Measurements from ENCODE around the gene ELAPOR1.

- TF ChIP-seq CTCF (IDR thresholded peaks at IDR 0.05; ENCODE audit: insufficient read depth, low read length), result no peak
- no peak for TF ChIP-seq GABPA (IDR thresholded peaks at IDR 0.05; ENCODE audit: low read depth)
- no peak for TF ChIP-seq REST (IDR thresholded peaks at IDR 0.05; ENCODE audit: insufficient replicate concordance, low read depth)
- peak; percentile 72 for TF ChIP-seq SPI1 (IDR thresholded peaks at IDR 0.05; ENCODE audit: borderline replicate concordance, low read depth)
- TF ChIP-seq POLR2AphosphoS5 (IDR thresholded peaks at IDR 0.05; ENCODE audit: low read depth), result no peak
Measured at GRCh38 chr1:109105881-109106280, 8.0 kb upstream of the ELAPOR1 start.

Measured in HL-60 (cell line).